Fibroblast of lung (primary cell): ENCODE data around the gene GPR84. TPM values are rescaled to one million over a fixed set of nuclear protein-coding genes. Genes with fewer than 3 reads are reported as not detected.

Experiments used
- DNase-seq, 2 donors: peaks; one replicate each; pipeline versions ENCODE4 v3.0.0 to v3.0.0-alpha.2; 2010; ENCODE audit warnings: low read depth in 2 of 2
- H2AFZ ChIP-seq: 2 replicates; pipeline ENCODE4 v1.5.1; 2012; ENCODE audit warnings: low read length, control low read depth, inconsistent platforms
- H3K27ac ChIP-seq: 2 replicates; pipeline ENCODE4 v1.5.1; 2011; ENCODE audit warnings: low read length, control low read depth; ENCODE audit not compliant: insufficient read depth
- H3K27me3 ChIP-seq: 2 replicates; pipeline ENCODE4 v1.5.1; 2011; ENCODE audit warnings: mild to moderate bottlenecking, low read length; ENCODE audit not compliant: control insufficient read depth, insufficient read depth
- H3K36me3 ChIP-seq: 2 replicates; pipeline ENCODE4 v1.5.1; 2011; ENCODE audit warnings: low read length; ENCODE audit not compliant: control insufficient read depth, insufficient read depth
- H3K4me1 ChIP-seq: 2 replicates; pipeline ENCODE4 v1.5.1; 2011; ENCODE audit warnings: low read length; ENCODE audit not compliant: control insufficient read depth, insufficient read depth; ENCODE audit errors: extremely low read depth
- H3K4me2 ChIP-seq: 2 replicates; pipeline ENCODE4 v1.5.1; 2011; ENCODE audit warnings: low read length, control low read depth; ENCODE audit not compliant: insufficient read depth; ENCODE audit errors: extremely low read depth
- H3K4me3 ChIP-seq, 4 experiments: fragments of 200-600 bp in 1 of 4; sonication (generic) in 1 of 4; replicated peaks in 1 of 4; 2 replicates each; pipeline ENCODE4 v1.5.1; 2011 to 2016; ENCODE audit warnings: low read length in 4 of 4, low read depth in 3 of 4, mild to moderate bottlenecking in 3 of 4, control low read depth in 2 of 4, inconsistent platforms in 1 of 4, mixed read lengths in 1 of 4; ENCODE audit not compliant: insufficient read depth in 1 of 4; ENCODE audit errors: control extremely low read depth in 1 of 4
- H3K79me2 ChIP-seq: 2 replicates; pipeline ENCODE4 v1.5.1; 2012; ENCODE audit warnings: mild to moderate bottlenecking, low read length, inconsistent platforms; ENCODE audit not compliant: control insufficient read depth, insufficient read depth
- H3K9ac ChIP-seq: 2 replicates; pipeline ENCODE4 v1.5.1; 2011; ENCODE audit warnings: mild to moderate bottlenecking, low read length, control low read depth; ENCODE audit not compliant: insufficient read depth
- H3K9me3 ChIP-seq: 2 replicates; pipeline ENCODE4 v1.5.1; 2012; ENCODE audit warnings: low read depth, low read length; ENCODE audit not compliant: control insufficient read depth, insufficient read depth
- H4K20me1 ChIP-seq: 2 replicates; pipeline ENCODE4 v1.5.1; 2011; ENCODE audit warnings: low read length; ENCODE audit not compliant: control insufficient read depth, insufficient read depth; ENCODE audit errors: extremely low read depth
- EZH2 ChIP-seq: IDR thresholded peaks from 2 replicates; pipeline ENCODE4 v1.5.1; 2012; ENCODE audit warnings: low read length, control low read depth, mild to moderate bottlenecking; ENCODE audit errors: missing control alignments
- polyA plus RNA-seq, 2 donors: library from polyadenylated mRNA; depleted of rRNA in 1 of 2; stranded (reverse) in 1 of 2; unstranded in 1 of 2; fragments of >200 nt; gene quantifications; 2 replicates each; pipeline ENCODE4 v1.2.1, GENCODE V29; 2011 to 2012; ENCODE audit warnings: missing spikeins in 1 of 2
- total RNA-seq: library from RNA; depleted of rRNA; stranded (reverse); fragments of >200 nt; gene quantifications from 2 replicates; pipeline ENCODE4 v1.2.1, GENCODE V29; 2014
- TF ChIP-seq, protein P1 (sequence below), 2 donors: IDR thresholded peaks in 1 of 2; conservative IDR thresholded peaks in 1 of 2; 1 replicate in 1 of 2; 2 replicates in 1 of 2; pipeline ENCODE4 v1.5.1; 2011 to 2012; ENCODE audit warnings: low read length in 2 of 2, control low read depth in 1 of 2, inconsistent platforms in 1 of 2, low read depth in 1 of 2, mild to moderate bottlenecking in 1 of 2

The GPR84 gene
- total and polyA plus RNA-seq, 2 donors (not counting 1 experiment from before 2014, with no cell fraction given): 0.03 TPM; not detected in 1

DNA sequence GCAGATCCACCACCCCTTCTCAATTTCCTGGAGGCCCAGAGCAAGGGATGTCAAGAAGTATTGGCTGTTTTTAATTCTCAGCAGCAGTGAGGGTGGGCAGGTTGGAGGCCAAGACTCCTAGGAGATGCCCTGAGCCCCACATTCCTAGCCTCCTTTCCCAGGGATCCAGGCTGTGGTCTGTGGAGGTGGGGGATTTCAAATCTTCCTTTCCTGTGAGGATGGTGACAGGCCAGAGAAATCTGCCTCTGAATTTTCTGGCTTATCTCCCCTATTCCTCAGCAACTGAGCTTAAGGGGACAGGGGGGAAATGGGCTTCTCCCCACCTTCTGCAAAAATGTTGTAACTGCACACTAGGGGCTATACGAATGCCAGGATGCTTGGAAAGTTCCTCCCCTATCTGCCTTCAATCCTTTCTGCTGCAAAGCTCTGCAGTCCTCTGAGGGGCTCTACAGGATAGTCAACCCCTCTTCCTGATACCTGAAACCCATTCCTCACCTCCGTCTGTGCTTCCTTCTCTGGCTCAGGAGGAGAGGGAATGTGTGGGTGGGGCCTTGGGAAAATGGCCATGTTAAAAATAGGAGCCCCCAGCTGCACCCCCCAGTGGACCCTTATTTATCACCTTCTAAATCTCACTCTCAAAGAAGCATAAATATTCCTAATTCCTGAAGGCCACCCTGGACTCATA is 6.6 kb downstream of the GPR84 start:
- H3K4me2 ChIP-seq: peak overlapping the region; percentile 99
- no peak overlapping the region for H3K9ac ChIP-seq
- no peak overlapping the region for H2AFZ ChIP-seq
- H3K36me3 ChIP-seq: no peaks in the 10 kb centered on the region
- H3K4me3 ChIP-seq: peak overlapping the region in 1 of 4 experiments; percentile 54
- no peaks in the 10 kb centered on the region for H3K79me2 ChIP-seq
- no peak overlapping the region for H3K27ac ChIP-seq
- H4K20me1 ChIP-seq: no peaks in the 10 kb centered on the region
- H3K9me3 ChIP-seq: no peaks in the 10 kb centered on the region
- H3K4me1 ChIP-seq: peaks cover 23% of the 10 kb centered on the region
- no peak for DNase-seq
- TF ChIP-seq EZH2: no peak
- TF ChIP-seq, protein P1, sequence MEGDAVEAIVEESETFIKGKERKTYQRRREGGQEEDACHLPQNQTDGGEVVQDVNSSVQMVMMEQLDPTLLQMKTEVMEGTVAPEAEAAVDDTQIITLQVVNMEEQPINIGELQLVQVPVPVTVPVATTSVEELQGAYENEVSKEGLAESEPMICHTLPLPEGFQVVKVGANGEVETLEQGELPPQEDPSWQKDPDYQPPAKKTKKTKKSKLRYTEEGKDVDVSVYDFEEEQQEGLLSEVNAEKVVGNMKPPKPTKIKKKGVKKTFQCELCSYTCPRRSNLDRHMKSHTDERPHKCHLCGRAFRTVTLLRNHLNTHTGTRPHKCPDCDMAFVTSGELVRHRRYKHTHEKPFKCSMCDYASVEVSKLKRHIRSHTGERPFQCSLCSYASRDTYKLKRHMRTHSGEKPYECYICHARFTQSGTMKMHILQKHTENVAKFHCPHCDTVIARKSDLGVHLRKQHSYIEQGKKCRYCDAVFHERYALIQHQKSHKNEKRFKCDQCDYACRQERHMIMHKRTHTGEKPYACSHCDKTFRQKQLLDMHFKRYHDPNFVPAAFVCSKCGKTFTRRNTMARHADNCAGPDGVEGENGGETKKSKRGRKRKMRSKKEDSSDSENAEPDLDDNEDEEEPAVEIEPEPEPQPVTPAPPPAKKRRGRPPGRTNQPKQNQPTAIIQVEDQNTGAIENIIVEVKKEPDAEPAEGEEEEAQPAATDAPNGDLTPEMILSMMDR (conservative IDR thresholded peaks at IDR 0.05 in 1 of 2, IDR thresholded peaks at IDR 0.05 in 1 of 2; ENCODE audit: low read depth in 1 of 2, low read length in 2 of 2): no peak
- no peaks in the 10 kb centered on the region for H3K27me3 ChIP-seq

DNA sequence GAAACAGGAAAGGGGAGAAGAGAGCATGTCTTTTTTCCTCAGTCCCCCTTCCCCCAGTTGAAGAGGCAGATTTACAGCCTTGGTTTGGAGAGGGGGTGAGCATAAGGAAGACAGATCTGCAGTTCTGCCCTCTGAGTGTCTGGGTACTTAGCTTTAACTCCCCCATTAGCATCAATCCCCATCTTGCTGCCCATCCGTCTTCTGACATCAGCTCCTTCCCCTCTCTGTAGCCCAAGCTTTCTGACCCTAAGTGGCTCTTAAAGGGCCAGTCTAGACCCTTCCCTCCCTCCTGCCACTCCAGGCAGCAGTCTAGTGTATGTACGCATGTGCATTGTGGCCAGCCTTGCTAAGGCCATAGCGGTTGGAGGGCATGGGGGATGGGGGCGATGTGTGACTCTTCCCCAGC is 7.3 kb downstream of the GPR84 start:
- TF ChIP-seq EZH2: no peak
- TF ChIP-seq, protein P1 (conservative IDR thresholded peaks at IDR 0.05 in 1 of 2, IDR thresholded peaks at IDR 0.05 in 1 of 2; ENCODE audit: low read depth in 1 of 2, low read length in 2 of 2): no peak
- Histone ChIP-seq H3K79me2 (no peaks in the 10 kb centered on the region), H3K27me3 (no peaks in the 10 kb centered on the region), H3K4me3 (no peak overlapping the region), H3K9me3 (no peaks in the 10 kb centered on the region), H3K4me2 (no peak overlapping the region), H3K36me3 (no peaks in the 10 kb centered on the region), H3K4me1 (peaks cover 28% of the 10 kb centered on the region), H2AFZ (no peak overlapping the region), H3K9ac (no peak overlapping the region), H4K20me1 (no peaks in the 10 kb centered on the region), H3K27ac (no peak overlapping the region)
- no peak for DNase-seq

DNA sequence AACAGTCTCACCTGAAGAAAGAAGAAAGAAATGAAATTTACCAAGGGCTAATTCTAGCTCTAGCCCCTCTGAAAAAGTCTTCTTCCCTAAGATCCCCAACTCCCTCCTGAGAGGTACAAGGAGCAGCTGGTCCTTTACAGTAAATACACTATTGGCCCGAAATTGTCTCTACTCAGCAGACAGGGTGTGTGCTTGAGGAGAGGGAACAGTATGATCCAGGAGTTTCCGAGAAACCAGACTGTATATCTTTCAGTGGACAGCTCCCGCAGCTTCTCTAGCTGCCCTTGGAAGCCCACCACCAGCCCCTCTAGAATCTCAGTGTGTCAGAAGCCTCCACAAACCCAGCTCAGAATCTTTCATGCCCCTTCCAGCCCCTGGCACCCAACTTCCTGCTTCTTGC is 8.1 kb downstream of the GPR84 start:
- no peaks in the 10 kb centered on the region for H3K79me2 ChIP-seq
- no peaks in the 10 kb centered on the region for H4K20me1 ChIP-seq
- no peaks in the 10 kb centered on the region for H3K27me3 ChIP-seq
- no peak overlapping the region for H3K9ac ChIP-seq
- H3K9me3 ChIP-seq: no peaks in the 10 kb centered on the region
- TF ChIP-seq, protein P1 (conservative IDR thresholded peaks at IDR 0.05 in 1 of 2, IDR thresholded peaks at IDR 0.05 in 1 of 2; ENCODE audit: low read depth in 1 of 2, low read length in 2 of 2): no peak
- no peak overlapping the region for H3K4me2 ChIP-seq
- no peak overlapping the region for H3K4me3 ChIP-seq
- H3K36me3 ChIP-seq: no peaks in the 10 kb centered on the region
- peaks cover 28% of the 10 kb centered on the region for H3K4me1 ChIP-seq
- DNase-seq: no peak
- H2AFZ ChIP-seq: no peak overlapping the region
- no peak overlapping the region for H3K27ac ChIP-seq
